Measurements from ENCODE around the gene CLASP1.
A peak's percentile ranks its signal among the peaks of the same experiment; 100 is the strongest.

The CLASP1 gene

GRCh38 chr2:121536347-121536746 is 112.9 kb downstream of the CLASP1 start:
- no peak for DNase-seq

- no peak for DNase-seq
Observed at GRCh38 chr2:121534007-121534406, 115.3 kb downstream of the CLASP1 start.

GRCh38 chr2:121532894-121533293 is 116.4 kb downstream of the CLASP1 start:
- DNase-seq, result no peak

GRCh38 chr2:121532347-121532766 is 116.9 kb downstream of the CLASP1 start:
- peak; percentile 67 for DNase-seq

- DNase-seq, result peak; percentile 79
Observed at GRCh38 chr2:121530212-121530705, 119.0 kb downstream of the CLASP1 start.

GRCh38 chr2:121529439-121530211 is 119.6 kb downstream of the CLASP1 start:
- peak; percentile 73 for DNase-seq

- no peak for DNase-seq
Observed at GRCh38 chr2:121527009-121527682, 122.1 kb downstream of the CLASP1 start.

- DNase-seq, result no peak
Observed at GRCh38 chr2:121524685-121525425, 124.4 kb downstream of the CLASP1 start.

GRCh38 chr2:121521359-121521758 is 127.9 kb downstream of the CLASP1 start:
- DNase-seq, result peak; percentile 5

- no peak for DNase-seq
Observed at GRCh38 chr2:121520641-121520994, 128.6 kb downstream of the CLASP1 start.

GRCh38 chr2:121519732-121520640 is 129.3 kb downstream of the CLASP1 start:
- DNase-seq, result no peak

- DNase-seq, result no peak
Observed at GRCh38 chr2:121519153-121519552, 130.1 kb downstream of the CLASP1 start.

- DNase-seq, result no peak
Observed at GRCh38 chr2:121513597-121514333, 135.5 kb downstream of the CLASP1 start.

GRCh38 chr2:121510857-121511256 is 138.4 kb downstream of the CLASP1 start:
- DNase-seq, result no peak

GRCh38 chr2:121506621-121507020 is 142.6 kb downstream of the CLASP1 start:
- DNase-seq, result no peak

- DNase-seq, result no peak
Observed at GRCh38 chr2:121505986-121506586, 143.2 kb downstream of the CLASP1 start.

GRCh38 chr2:121505005-121505404 is 144.3 kb downstream of the CLASP1 start:
- DNase-seq, result peak; percentile 90

- no peak for DNase-seq
Observed at GRCh38 chr2:121504316-121504715, 144.9 kb downstream of the CLASP1 start.

GRCh38 chr2:121502781-121503180 is 146.5 kb downstream of the CLASP1 start:
- peak; percentile 17 for DNase-seq

GRCh38 chr2:121502246-121502645 is 147.0 kb downstream of the CLASP1 start:
- DNase-seq, result peak; percentile 30

GRCh38 chr2:121501554-121501953 is 147.7 kb downstream of the CLASP1 start:
- DNase-seq, result no peak

Measured in fibroblast of skin of abdomen (primary cell).